GM18951 (cell line): ENCODE data around the gene GDPGP1.

Experiments used
- POLR2A ChIP-seq: IDR thresholded peaks from 4 replicates; pipeline ENCODE4 v1.6.1; 2011; ENCODE audit warnings: mild to moderate bottlenecking; ENCODE audit not compliant: insufficient read length, insufficient read depth; ENCODE audit errors: extremely low read depth
- in situ Hi-C: fragments of 300-500 bp; cut with MboI; formaldehyde crosslinking; loops from one replicate; pipeline ENCODE4 v1.12.0; 2022; ENCODE audit warnings: low sequenced_read_pairs, mixed read lengths, inconsistent platforms; ENCODE audit not compliant: unreplicated experiment

Gene GDPGP1

GRCh38 chr15:90194655-90195054 is 39.4 kb upstream of the GDPGP1 start:
- in situ Hi-C loops = no loop called here
- no peak for TF ChIP-seq POLR2A

GRCh38 chr15:90200534-90201129 is 33.4 kb upstream of the GDPGP1 start:
- no peak for TF ChIP-seq POLR2A
- in situ Hi-C loops = no loop called here

- in situ Hi-C loops = no loop called here
- TF ChIP-seq POLR2A = peak; percentile 85
These were observed 32.7 kb upstream of the GDPGP1 start, which contains the start of gene SEMA4B for GRCh38 chr15:90201130-90201943. Gene SEMA4B, plus strand, starts transcription at chr15:90201330. Its CDS starts 249 bp downstream, at chr15:90201579.

- TF ChIP-seq POLR2A = no peak
- in situ Hi-C loops = no loop called here
These were observed 32.0 kb upstream of the GDPGP1 start for GRCh38 chr15:90201944-90202375.

GRCh38 chr15:90202929-90203328 is 31.1 kb upstream of the GDPGP1 start:
- in situ Hi-C loops = no loop called here
- TF ChIP-seq POLR2A = no peak

GRCh38 chr15:90203473-90203872 is 30.5 kb upstream of the GDPGP1 start:
- no peak for TF ChIP-seq POLR2A

GRCh38 chr15:90203922-90204321 is 30.1 kb upstream of the GDPGP1 start:
- no peak for TF ChIP-seq POLR2A
- in situ Hi-C loops = no loop called here

More at GRCh38 chr15:90203473-90203872, 30.5 kb upstream of the GDPGP1 start:
- in situ Hi-C loops = no loop called here

- no peak for TF ChIP-seq POLR2A
- in situ Hi-C loops = no loop called here
These were observed 28.8 kb upstream of the GDPGP1 start for GRCh38 chr15:90205050-90205848.

- TF ChIP-seq POLR2A = no peak
- in situ Hi-C loops = no loop called here
These were observed 28.1 kb upstream of the GDPGP1 start for GRCh38 chr15:90205886-90206285.

GRCh38 chr15:90207252-90207651 is 26.8 kb upstream of the GDPGP1 start:
- in situ Hi-C loops = no loop called here
- no peak for TF ChIP-seq POLR2A

GRCh38 chr15:90208356-90208755 is 25.7 kb upstream of the GDPGP1 start:
- in situ Hi-C loops = no loop called here
- TF ChIP-seq POLR2A = no peak

GRCh38 chr15:90209591-90209990 is 24.4 kb upstream of the GDPGP1 start:
- TF ChIP-seq POLR2A = no peak
- in situ Hi-C loops = no loop called here

- no peak for TF ChIP-seq POLR2A
- in situ Hi-C loops = no loop called here
These were observed 23.4 kb upstream of the GDPGP1 start for GRCh38 chr15:90210593-90210992.
